Measurements from ENCODE around the gene UQCC2.

The UQCC2 gene

GRCh38 chr6:33678932-33679490, 32.5 kb downstream of the UQCC2 start:
- no peak for TF ChIP-seq FOXP2 (optimal IDR thresholded peaks at IDR 0.05; ENCODE audit: borderline replicate concordance, extremely low read depth, extremely low read length, insufficient read depth)
- no peak for TF ChIP-seq TAF1 (IDR thresholded peaks at IDR 0.05; ENCODE audit: borderline replicate concordance, insufficient read depth, low read length)
- no peak for TF ChIP-seq SIN3A (IDR thresholded peaks at IDR 0.05; ENCODE audit: borderline replicate concordance, insufficient read depth, low read length)
- no peak for TF ChIP-seq REST (IDR thresholded peaks at IDR 0.05; ENCODE audit: insufficient read depth in 1 of 2, low read depth in 2 of 2, low read length in 2 of 2)
- TF ChIP-seq POLR2AphosphoS5 (IDR thresholded peaks at IDR 0.05; ENCODE audit: low read depth, low read length), result no peak

GRCh38 chr6:33678233-33678931, 33.1 kb downstream of the UQCC2 start:
- TF ChIP-seq SIN3A (IDR thresholded peaks at IDR 0.05; ENCODE audit: borderline replicate concordance, insufficient read depth, low read length), result no peak
- TF ChIP-seq TAF1 (IDR thresholded peaks at IDR 0.05; ENCODE audit: borderline replicate concordance, insufficient read depth, low read length), result no peak
- no peak for TF ChIP-seq POLR2AphosphoS5 (IDR thresholded peaks at IDR 0.05; ENCODE audit: low read depth, low read length)
- TF ChIP-seq REST (IDR thresholded peaks at IDR 0.05; ENCODE audit: insufficient read depth in 1 of 2, low read depth in 2 of 2, low read length in 2 of 2), result no peak
- no peak for TF ChIP-seq FOXP2 (optimal IDR thresholded peaks at IDR 0.05; ENCODE audit: borderline replicate concordance, extremely low read depth, extremely low read length, insufficient read depth)

- TF ChIP-seq FOXP2 (optimal IDR thresholded peaks at IDR 0.05; ENCODE audit: borderline replicate concordance, extremely low read depth, extremely low read length, insufficient read depth) (no peak), SIN3A (IDR thresholded peaks at IDR 0.05; ENCODE audit: borderline replicate concordance, insufficient read depth, low read length) (no peak), POLR2AphosphoS5 (IDR thresholded peaks at IDR 0.05; ENCODE audit: low read depth, low read length) (no peak), TAF1 (IDR thresholded peaks at IDR 0.05; ENCODE audit: borderline replicate concordance, insufficient read depth, low read length) (no peak), REST (IDR thresholded peaks at IDR 0.05; ENCODE audit: insufficient read depth in 1 of 2, low read depth in 2 of 2, low read length in 2 of 2) (no peak)
Measured at GRCh38 chr6:33677689-33678088, 33.8 kb downstream of the UQCC2 start.

- TF ChIP-seq POLR2AphosphoS5 (IDR thresholded peaks at IDR 0.05; ENCODE audit: low read depth, low read length) (no peak), FOXP2 (optimal IDR thresholded peaks at IDR 0.05; ENCODE audit: borderline replicate concordance, extremely low read depth, extremely low read length, insufficient read depth) (no peak), REST (IDR thresholded peaks at IDR 0.05; ENCODE audit: insufficient read depth in 1 of 2, low read depth in 2 of 2, low read length in 2 of 2) (no peak), TAF1 (IDR thresholded peaks at IDR 0.05; ENCODE audit: borderline replicate concordance, insufficient read depth, low read length) (no peak), SIN3A (IDR thresholded peaks at IDR 0.05; ENCODE audit: borderline replicate concordance, insufficient read depth, low read length) (no peak)
Measured at GRCh38 chr6:33677143-33677660, 34.3 kb downstream of the UQCC2 start.
